Ishikawa (cell line): ENCODE data around the gene RHOT2.

Experiments
- CEBPB ChIP-seq: IDR thresholded peaks from 2 replicates; pipeline ENCODE4 v1.6.1; 2012
- CREB1 ChIP-seq: IDR thresholded peaks from 2 replicates; pipeline ENCODE4 v1.6.1; 2012; ENCODE audit warnings: low read depth
- EGR1 ChIP-seq: IDR thresholded peaks from 2 replicates; pipeline ENCODE4 v1.6.1; 2012
- EP300 ChIP-seq: IDR thresholded peaks from 2 replicates; pipeline ENCODE4 v1.6.1; 2012; ENCODE audit warnings: borderline replicate concordance
- FOXM1 ChIP-seq: IDR thresholded peaks from 2 replicates; pipeline ENCODE4 v1.6.1; 2012; ENCODE audit warnings: low read depth, borderline replicate concordance
- NFIC ChIP-seq: IDR thresholded peaks from 2 replicates; pipeline ENCODE4 v1.6.1; 2012
- RAD21 ChIP-seq: IDR thresholded peaks from 2 replicates; pipeline ENCODE4 v1.6.1; 2012; ENCODE audit warnings: low read depth
- TAF1 ChIP-seq: IDR thresholded peaks from 2 replicates; pipeline ENCODE4 v1.6.1; 2012; ENCODE audit warnings: low read depth, mild to moderate bottlenecking
- TCF12 ChIP-seq: IDR thresholded peaks from 2 replicates; pipeline ENCODE4 v1.6.1; 2012; ENCODE audit warnings: low read depth
- TEAD4 ChIP-seq: IDR thresholded peaks from 2 replicates; pipeline ENCODE4 v1.6.1; 2012
- USF1 ChIP-seq: IDR thresholded peaks from 2 replicates; pipeline ENCODE4 v1.6.1; 2012
- YY1 ChIP-seq: IDR thresholded peaks from 2 replicates; pipeline ENCODE4 v1.6.1; 2012; ENCODE audit warnings: low read depth
- ZBTB7A ChIP-seq: IDR thresholded peaks from 2 replicates; pipeline ENCODE4 v1.6.1; 2012; ENCODE audit warnings: low read depth
- TF ChIP-seq, protein P1 (sequence below): IDR thresholded peaks from 2 replicates; pipeline ENCODE4 v1.6.1; 2012
- TF ChIP-seq, protein P2 (sequence below): IDR thresholded peaks from 2 replicates; pipeline ENCODE4 v1.6.1; 2012; ENCODE audit warnings: low read depth, mild to moderate bottlenecking

Gene RHOT2

GRCh38 chr16:641326-642188, 26.4 kb upstream of the RHOT2 start, which contains the start of gene MCRIP2:
Gene MCRIP2, plus strand, starts transcription at chr16:641828. Its CDS starts 164 bp downstream, at chr16:641992.
- peak; percentile 79 for TF ChIP-seq YY1
- TF ChIP-seq NFIC = peak; percentile 25; the same call in 1 of the 2 replicates
- peak; percentile 55; the same call in 1 of the 2 replicates for TF ChIP-seq TAF1
- peak; percentile 90 for TF ChIP-seq EGR1
- peak; percentile 34; the same call in 1 of the 2 replicates for TF ChIP-seq TCF12
- TF ChIP-seq RAD21 = no peak
- TF ChIP-seq, protein P1, sequence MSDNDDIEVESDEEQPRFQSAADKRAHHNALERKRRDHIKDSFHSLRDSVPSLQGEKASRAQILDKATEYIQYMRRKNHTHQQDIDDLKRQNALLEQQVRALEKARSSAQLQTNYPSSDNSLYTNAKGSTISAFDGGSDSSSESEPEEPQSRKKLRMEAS = peak; percentile 79
- TF ChIP-seq CREB1 = no peak
- TF ChIP-seq ZBTB7A = 0 out of 2 replicates have a peak, but pooled peaks have one; percentile 52

DNA sequence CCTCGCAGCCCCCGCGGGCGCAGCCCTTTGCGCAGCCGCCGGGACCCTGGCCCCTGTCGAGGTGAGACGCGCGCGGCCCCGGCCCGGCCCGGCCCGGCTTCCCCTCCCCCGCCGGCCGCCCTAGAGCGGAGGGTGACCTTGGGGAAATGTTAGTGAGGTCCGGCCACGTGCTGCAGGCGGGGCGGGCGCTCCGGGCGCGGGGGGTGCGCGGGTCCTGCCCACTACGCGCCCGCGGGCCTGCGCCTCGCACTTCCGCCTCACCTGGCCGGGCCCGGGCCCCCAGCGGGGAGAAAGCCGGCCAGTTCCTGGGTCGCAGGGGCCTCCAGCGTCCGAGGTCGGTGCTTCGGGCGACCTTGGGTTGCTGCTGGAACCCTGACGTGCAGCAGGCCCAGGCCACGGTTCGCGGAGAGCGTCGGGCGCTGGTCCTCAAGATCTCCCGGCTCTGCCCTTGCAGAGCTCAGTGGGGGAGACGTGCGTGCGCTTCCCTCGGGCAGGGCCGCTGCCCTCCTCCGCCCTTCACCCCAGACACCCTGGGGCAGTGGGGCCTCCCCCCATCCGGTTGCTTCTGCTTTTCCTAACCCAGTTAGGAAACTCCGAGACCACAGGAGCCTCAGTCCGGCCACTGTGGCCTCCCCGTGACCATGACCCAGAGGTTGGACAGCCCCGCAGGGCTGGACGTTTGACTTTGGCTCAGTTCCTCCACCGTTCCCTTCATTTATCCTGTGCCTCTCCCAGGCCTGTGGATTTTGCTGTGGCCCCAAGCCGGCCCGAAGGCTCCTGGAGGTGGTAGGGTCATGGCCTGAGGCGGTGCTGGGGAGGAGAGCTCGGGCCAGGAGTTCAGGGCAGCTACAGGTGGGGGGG, 25.5 kb upstream of the RHOT2 start:
- TF ChIP-seq, protein P1 = peak; percentile 94
- 0 out of 2 replicates have a peak, but pooled peaks have one; percentile 15 for TF ChIP-seq TEAD4
- no peak for TF ChIP-seq RAD21
- TF ChIP-seq YY1 = peak; percentile 16; the same call in 1 of the 2 replicates
- peak; percentile 88 for TF ChIP-seq USF1
- TF ChIP-seq TCF12 = no peak; the same call in none of the 2 replicates

DNA sequence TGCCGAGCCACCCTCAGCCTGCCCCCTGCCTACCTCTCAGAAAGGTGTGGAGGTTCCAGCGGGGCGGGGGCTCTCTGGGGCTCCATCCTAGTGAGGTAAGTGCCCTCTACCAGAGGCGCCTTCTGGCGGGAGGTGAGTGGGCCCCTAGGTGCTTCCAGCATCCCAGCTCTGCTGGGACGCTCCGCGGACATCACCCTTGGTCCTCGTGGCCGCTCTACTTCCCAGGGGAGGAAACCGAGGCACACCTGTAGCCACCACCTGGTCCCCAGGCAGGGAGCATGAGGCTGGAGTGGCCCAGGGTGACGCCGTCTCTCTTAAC, 24.9 kb upstream of the RHOT2 start:
- no peak for TF ChIP-seq ZBTB7A

DNA sequence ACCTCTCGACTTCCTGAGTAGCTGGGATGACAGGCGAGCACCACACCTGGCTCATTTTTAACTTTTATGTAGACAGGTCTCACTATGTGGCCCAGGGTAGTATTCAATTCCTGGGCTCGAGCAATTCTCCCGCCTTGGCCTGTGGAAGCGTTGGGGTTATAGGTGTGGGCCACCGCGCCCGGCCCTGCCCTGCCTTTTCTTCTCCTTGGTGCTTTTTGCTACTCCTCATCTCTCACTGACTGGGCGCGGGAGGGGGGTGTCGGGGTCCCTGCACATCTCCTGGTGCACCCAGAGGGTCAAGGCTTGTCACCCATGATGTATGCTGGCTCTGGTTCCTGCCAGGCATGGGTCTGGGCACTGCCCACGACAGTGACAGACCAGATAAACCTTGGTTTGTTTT, 23.4 kb upstream of the RHOT2 start:
- TF ChIP-seq EGR1 = no peak

DNA sequence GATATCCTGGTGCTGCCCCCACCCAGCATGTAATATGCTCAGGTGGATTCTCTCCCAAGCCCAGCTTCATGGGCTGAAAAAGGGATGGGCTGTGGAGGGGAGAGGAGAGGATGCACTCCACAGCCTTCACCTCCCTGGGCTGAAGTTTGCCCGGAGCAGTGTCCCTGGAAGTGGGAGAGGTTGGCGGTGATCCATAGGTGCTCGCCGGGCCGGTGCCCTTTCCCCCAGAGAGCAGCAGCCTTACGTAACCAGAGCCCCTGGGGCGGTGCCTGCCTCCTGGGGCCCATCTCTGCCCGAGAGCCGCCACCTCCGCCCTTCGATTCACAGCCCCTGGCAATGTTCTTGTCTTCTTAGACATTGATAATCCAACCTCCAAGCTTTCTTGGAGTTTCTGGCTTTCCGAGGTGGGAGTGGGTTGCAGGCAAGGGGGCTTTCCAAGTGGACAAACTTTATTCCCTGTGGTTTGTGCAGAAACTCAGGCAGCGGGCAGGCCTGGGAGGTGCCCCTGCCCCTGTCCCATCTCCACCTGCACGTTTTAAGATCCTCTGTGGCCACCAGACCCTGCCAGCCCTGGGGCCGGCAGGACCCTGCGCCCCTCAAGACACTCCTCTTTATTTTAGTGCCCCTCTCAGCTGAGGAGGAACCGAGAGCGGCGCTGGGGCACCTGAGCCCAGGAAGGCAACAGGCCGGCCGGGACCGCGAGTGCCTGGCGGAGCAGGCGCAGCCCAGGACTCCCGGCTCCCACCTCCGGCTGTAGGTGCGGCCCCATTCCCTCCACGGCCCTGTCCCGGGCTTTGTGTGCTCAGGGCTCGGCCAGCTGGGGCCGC, 21.9 kb upstream of the RHOT2 start:
- TF ChIP-seq USF1 (no peak), EGR1 (no peak), NFIC (no peak), CEBPB (no peak; the same call in 1 of the 2 replicates), TCF12 (no peak), TEAD4 (no peak), YY1 (no peak), RAD21 (no peak)
- TF ChIP-seq, protein P1 = no peak

DNA sequence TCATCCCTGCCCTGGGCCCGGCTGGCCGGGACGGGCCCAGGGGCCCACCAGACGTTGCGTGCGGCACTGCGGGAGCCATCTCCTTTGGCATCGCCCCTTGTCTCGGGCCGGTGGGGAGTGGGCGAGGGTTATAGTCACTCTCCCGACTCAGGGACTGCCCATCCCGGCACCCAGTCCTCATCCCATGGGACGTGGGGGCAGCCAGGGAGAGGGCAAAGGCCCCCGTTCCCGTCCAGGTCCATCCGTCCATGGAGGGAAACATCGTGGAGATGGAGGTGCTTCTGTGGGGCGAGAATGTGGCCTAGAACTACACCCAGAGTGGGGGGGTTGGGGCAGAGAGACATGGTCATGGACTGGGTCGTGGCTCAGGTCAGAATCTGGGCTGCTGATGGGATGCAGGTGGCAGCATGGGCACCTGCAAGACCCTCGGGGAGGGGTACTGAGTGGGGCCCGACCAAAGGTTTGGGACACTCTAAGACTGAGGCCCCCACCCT, 21.2 kb upstream of the RHOT2 start:
- TF ChIP-seq RAD21 = no peak
- no peak for TF ChIP-seq EP300
- TF ChIP-seq CEBPB = no peak
- no peak for TF ChIP-seq CREB1
- no peak for TF ChIP-seq EGR1
- no peak for TF ChIP-seq ZBTB7A
- no peak for TF ChIP-seq TEAD4
- no peak for TF ChIP-seq FOXM1
- no peak for TF ChIP-seq TCF12
- TF ChIP-seq, protein P1 = no peak
- no peak for TF ChIP-seq TAF1
- no peak for TF ChIP-seq USF1
- no peak for TF ChIP-seq YY1
- no peak for TF ChIP-seq NFIC
- TF ChIP-seq, protein P2, sequence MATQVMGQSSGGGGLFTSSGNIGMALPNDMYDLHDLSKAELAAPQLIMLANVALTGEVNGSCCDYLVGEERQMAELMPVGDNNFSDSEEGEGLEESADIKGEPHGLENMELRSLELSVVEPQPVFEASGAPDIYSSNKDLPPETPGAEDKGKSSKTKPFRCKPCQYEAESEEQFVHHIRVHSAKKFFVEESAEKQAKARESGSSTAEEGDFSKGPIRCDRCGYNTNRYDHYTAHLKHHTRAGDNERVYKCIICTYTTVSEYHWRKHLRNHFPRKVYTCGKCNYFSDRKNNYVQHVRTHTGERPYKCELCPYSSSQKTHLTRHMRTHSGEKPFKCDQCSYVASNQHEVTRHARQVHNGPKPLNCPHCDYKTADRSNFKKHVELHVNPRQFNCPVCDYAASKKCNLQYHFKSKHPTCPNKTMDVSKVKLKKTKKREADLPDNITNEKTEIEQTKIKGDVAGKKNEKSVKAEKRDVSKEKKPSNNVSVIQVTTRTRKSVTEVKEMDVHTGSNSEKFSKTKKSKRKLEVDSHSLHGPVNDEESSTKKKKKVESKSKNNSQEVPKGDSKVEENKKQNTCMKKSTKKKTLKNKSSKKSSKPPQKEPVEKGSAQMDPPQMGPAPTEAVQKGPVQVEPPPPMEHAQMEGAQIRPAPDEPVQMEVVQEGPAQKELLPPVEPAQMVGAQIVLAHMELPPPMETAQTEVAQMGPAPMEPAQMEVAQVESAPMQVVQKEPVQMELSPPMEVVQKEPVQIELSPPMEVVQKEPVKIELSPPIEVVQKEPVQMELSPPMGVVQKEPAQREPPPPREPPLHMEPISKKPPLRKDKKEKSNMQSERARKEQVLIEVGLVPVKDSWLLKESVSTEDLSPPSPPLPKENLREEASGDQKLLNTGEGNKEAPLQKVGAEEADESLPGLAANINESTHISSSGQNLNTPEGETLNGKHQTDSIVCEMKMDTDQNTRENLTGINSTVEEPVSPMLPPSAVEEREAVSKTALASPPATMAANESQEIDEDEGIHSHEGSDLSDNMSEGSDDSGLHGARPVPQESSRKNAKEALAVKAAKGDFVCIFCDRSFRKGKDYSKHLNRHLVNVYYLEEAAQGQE = no peak
